ENCODE measurements around the gene CHST7. TPM values are rescaled to one million over a fixed set of nuclear protein-coding genes. Genes with fewer than 3 reads are reported as not detected.

The CHST7 gene
- total and polyA plus RNA-seq, 8 donors: 3.8 to 7.3 (median 5.1) TPM

DNA sequence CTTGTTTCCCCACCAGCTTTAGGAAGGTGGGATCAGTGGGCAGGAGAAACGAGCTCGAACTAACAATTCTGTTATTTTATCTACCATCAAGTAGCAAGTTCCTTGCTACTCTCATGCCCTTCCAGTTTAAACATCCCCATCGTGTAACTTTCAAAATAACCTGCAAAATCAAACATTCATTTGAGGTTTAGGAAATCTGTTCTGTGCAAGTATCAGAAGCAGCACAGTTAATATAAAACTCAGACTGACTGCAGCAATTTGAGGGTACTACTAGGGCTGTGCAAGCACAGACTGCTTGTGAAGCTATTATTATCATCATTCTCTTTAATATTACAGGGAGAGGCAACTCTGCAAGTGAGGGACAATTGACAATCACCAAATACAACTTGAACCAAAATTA lies 48.0 kb downstream of the CHST7 start:
- Histone ChIP-seq H3K27ac (no peak overlapping the region), H3K4me1 (peaks cover 0 to 9% of the 10 kb centered on the region in 2 donors), H3K36me3 (no peaks in the 10 kb centered on the region), H3K27me3 (no peaks in the 10 kb centered on the region), H3K4me3 (no peak overlapping the region), H3K9me3 (no peaks in the 10 kb centered on the region)
- DNase-seq (no peak), ATAC-seq (no peak)
- intact Hi-C loops (cut with DNase I): no loop called here
- TF ChIP-seq, protein P1, sequence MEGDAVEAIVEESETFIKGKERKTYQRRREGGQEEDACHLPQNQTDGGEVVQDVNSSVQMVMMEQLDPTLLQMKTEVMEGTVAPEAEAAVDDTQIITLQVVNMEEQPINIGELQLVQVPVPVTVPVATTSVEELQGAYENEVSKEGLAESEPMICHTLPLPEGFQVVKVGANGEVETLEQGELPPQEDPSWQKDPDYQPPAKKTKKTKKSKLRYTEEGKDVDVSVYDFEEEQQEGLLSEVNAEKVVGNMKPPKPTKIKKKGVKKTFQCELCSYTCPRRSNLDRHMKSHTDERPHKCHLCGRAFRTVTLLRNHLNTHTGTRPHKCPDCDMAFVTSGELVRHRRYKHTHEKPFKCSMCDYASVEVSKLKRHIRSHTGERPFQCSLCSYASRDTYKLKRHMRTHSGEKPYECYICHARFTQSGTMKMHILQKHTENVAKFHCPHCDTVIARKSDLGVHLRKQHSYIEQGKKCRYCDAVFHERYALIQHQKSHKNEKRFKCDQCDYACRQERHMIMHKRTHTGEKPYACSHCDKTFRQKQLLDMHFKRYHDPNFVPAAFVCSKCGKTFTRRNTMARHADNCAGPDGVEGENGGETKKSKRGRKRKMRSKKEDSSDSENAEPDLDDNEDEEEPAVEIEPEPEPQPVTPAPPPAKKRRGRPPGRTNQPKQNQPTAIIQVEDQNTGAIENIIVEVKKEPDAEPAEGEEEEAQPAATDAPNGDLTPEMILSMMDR (IDR thresholded peaks at IDR 0.05): no peak

DNA sequence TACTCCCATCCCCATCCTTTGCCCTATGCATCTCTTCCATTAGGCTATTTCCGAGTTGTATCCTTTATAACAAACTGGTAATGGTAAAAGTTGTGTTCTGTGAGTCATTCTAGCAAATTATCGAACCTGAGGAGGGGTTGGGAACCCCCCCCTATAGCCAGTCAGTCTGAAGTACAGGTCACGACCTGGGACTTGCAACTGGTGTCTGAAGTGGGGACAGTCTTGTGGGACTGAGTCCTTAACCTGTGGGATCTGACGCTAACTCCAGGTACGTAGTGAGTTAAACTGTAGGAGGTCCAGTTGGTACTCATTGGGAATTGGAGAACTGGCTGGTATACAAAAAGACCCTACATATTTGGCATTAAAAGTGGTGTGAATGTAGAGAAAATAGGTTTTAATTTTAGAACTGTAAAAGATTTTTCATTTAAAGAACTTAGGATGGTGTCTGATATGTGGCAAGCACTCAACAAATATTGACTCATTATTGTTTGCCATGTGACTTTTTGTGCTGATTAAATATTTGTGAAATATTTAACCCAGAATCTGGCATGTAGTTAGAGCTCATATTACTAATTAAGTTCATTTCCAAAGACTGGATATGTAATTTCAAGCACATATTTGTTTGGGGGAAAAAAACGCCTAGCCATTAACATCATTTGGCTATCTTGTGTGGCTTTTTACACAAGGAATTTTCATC lies 50.7 kb downstream of the CHST7 start:
- Histone ChIP-seq H3K27me3 (no peaks in the 10 kb centered on the region), H3K4me3 (no peak overlapping the region), H3K36me3 (no peaks in the 10 kb centered on the region), H3K27ac (no peak overlapping the region), H3K9me3 (no peaks in the 10 kb centered on the region), H3K4me1 (peaks cover 0 to 26% of the 10 kb centered on the region in 2 donors)
- TF ChIP-seq, protein P1 (IDR thresholded peaks at IDR 0.05): no peak
- ATAC-seq (no peak), DNase-seq (no peak)
- intact Hi-C loops (cut with DNase I): no loop called here

DNA sequence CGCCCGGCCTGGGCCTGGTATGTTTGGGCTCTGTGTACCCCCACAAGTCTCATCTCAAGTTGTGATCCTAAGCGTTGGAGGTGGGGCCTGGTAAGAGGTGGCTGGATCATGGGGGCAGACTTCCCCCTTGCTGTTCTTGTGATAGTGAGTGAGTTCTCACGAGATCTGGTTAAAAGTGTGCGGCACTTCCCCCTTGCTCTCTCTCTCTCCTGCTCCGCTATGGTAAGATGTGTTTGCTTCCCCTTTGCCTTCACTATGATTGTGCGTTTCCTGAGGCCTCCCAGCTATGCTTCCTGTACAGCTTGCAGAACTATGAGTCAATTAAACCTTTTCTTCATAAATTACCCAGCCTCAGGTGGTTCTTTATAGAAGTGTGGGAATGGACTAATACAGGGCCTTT lies 53.0 kb downstream of the CHST7 start:
- H3K36me3 ChIP-seq: no peaks in the 10 kb centered on the region
- H3K4me3 ChIP-seq: no peak overlapping the region
- DNase-seq (peak in 2 of 4 donors; percentile 44 to 54), ATAC-seq (peak; percentile 14)
- peak overlapping the region in 1 of 2 donors; percentile 93 for H3K27ac ChIP-seq
- H3K4me1 ChIP-seq: peaks cover 0 to 33% of the 10 kb centered on the region in 2 donors
- intact Hi-C loops (cut with DNase I): no loop called here
- TF ChIP-seq, protein P1 (IDR thresholded peaks at IDR 0.05): no peak
- no peaks in the 10 kb centered on the region for H3K9me3 ChIP-seq
- no peaks in the 10 kb centered on the region for H3K27me3 ChIP-seq

DNA sequence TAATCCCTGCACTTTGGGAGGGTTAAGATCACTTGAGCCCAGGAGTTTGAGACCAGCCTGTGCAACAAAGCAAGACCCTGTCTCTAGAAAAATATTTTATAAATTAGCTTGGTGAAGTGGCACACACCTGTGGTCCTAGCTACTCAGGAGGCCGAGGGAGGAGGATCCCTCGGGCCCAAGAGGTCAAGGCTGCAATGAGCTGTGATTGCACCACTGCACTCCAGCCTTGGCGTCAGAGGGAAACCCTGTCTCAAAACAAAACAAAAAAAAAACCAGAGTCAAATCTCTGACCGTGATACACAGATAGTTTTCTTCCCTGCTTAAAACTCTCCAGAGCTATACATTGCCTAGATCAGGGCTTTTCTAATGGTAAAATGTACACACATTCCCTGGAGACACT lies 53.5 kb downstream of the CHST7 start:
- Histone ChIP-seq H3K27me3 (no peaks in the 10 kb centered on the region), H3K4me1 (peaks cover 0 to 33% of the 10 kb centered on the region in 2 donors), H3K9me3 (no peaks in the 10 kb centered on the region), H3K27ac (peak overlapping the region in 1 of 2 donors; percentile 93), H3K4me3 (no peak overlapping the region), H3K36me3 (no peaks in the 10 kb centered on the region)
- intact Hi-C loops (cut with DNase I): no loop called here
- TF ChIP-seq, protein P1 (IDR thresholded peaks at IDR 0.05): no peak
- ATAC-seq (no peak), DNase-seq (no peak)

DNA sequence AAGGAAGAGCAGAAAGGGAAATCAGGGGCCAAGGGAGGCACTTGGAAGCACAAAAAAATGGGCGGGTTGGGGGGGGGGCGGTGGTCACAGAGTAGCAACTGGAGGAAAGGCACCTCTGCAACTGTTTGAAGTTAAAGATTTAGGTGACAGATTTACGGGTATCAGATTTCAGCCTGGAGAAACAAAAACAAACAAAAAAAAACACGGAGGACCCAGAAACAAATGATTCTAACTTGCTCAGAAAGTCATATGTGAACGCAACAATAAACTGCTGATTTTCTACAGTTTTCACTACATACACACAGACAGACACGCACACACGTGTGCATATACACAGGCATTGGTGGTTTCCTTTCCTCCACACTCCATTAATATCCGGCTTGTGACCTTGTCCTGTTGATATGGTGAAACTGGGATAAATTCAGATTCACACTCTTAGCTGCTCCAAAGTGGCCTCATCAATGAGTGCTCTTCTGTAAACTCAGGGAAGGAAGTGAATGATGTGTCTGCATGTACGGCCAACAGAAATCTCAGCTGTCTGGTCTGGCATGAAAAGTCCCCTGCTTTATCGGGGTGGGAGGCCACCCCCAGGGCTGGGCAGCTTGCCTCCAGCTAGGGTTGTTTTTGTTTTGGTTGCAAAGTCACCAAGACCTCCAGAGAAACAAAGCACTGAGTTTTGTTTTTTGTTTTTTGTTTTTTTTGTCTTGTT lies 54.3 kb downstream of the CHST7 start:
- peaks cover 0 to 33% of the 10 kb centered on the region in 2 donors for H3K4me1 ChIP-seq
- H3K9me3 ChIP-seq: no peaks in the 10 kb centered on the region
- H3K36me3 ChIP-seq: no peaks in the 10 kb centered on the region
- DNase-seq: peak in 2 of 4 donors; percentile 67 to 83
- intact Hi-C loops (cut with DNase I): no loop called here
- peak overlapping the region; percentile 53 to 93 for H3K27ac ChIP-seq
- TF ChIP-seq, protein P1 (IDR thresholded peaks at IDR 0.05): no peak
- no peak overlapping the region for H3K4me3 ChIP-seq
- ATAC-seq: peak; percentile 4
- H3K27me3 ChIP-seq: no peaks in the 10 kb centered on the region
